Esophagus squamous epithelium (tissue), 4 donors: Measurements from ENCODE around the gene GJB3.

Experiments used
- CTCF ChIP-seq, 6 experiments: fragments of 450-650 bp in 4 of 6; fragments of 200-600 bp in 2 of 6; sonication (generic) in 2 of 6; IDR thresholded peaks; one replicate each; pipeline ENCODE4 v1.5.1; 2016 to 2019; ENCODE audit warnings: antibody characterized with exemption in 6 of 6, mild to moderate bottlenecking in 4 of 6, moderate library complexity in 4 of 6
- POLR2A ChIP-seq, 4 donors: fragments of 450-650 bp; IDR thresholded peaks; one replicate each; pipeline ENCODE4 v1.6.1; 2017; ENCODE audit warnings: antibody characterized with exemption in 4 of 4, mild to moderate bottlenecking in 4 of 4, moderate library complexity in 3 of 4

GRCh38 chr1:34833711-34834110 lies 52.7 kb downstream of the GJB3 start:
- TF ChIP-seq CTCF (IDR thresholded peaks at IDR 0.05) (no peak), POLR2A (IDR thresholded peaks at IDR 0.05) (no peak)
